PC-3 (cell line): Measurements from ENCODE around the gene UFSP2. TPM values are rescaled to one million over a fixed set of nuclear protein-coding genes. Genes with fewer than 3 reads are reported as not detected.
A peak's percentile ranks its signal among the peaks of the same experiment; 100 is the strongest.

ENCODE experiments used
- ATAC-seq: fragments of 200-7000 bp; cut with Tn5 transposase; 2 replicates; pipeline ENCODE4 v1.9.1; 2020; ENCODE audit warnings: mild to moderate bottlenecking, moderate library complexity
- BruUV-seq: library from RNA; stranded (reverse); fragments of 400-500 nt; replicated peaks from 2 replicates; lab custom pipeline; 2021; lab: Mats Ljungman, UMichigan
- CTCF ChIA-PET: fragments of 300-600 bp; sonication (Branson Sonifier 250); formaldehyde crosslinking; loops from one replicate; lab custom pipeline; 2022; ENCODE audit warnings: antibody characterized with exemption; lab: Charles Lee
- POLR2A ChIA-PET: fragments of 300-600 bp; sonication (Branson Sonifier 250); formaldehyde crosslinking; loops from one replicate; lab custom pipeline; 2022; ENCODE audit warnings: antibody characterized with exemption; ENCODE audit not compliant: unreplicated experiment; lab: Charles Lee
- DNase-seq: peaks from one replicate; pipeline ENCODE4 v3.0.0-alpha.2; 2015
- H2AFZ ChIP-seq: fragments of 300-600 bp; sonication (generic); 2 replicates; pipeline ENCODE4 v1.6.0; 2016; ENCODE audit warnings: antibody characterized with exemption, low read length
- H3F3A ChIP-seq: fragments of 300-600 bp; sonication (generic); one replicate; pipeline ENCODE4 v1.6.0; 2017; ENCODE audit warnings: antibody characterized with exemption, low read length, control low read depth, mild to moderate bottlenecking; ENCODE audit not compliant: unreplicated experiment
- H3K27ac ChIP-seq: fragments of 300-600 bp; sonication (generic); 2 replicates; pipeline ENCODE4 v1.5.1; 2016; ENCODE audit warnings: mild to moderate bottlenecking, low read length
- H3K27me3 ChIP-seq: fragments of 300-600 bp; sonication (generic); 2 replicates; pipeline ENCODE4 v1.6.1; 2016; ENCODE audit warnings: low read length, mixed read lengths
- H3K36me3 ChIP-seq: fragments of 300-600 bp; sonication (generic); 2 replicates; pipeline ENCODE4 v1.6.1; 2016; ENCODE audit warnings: low read depth, mixed run types, low read length, mixed read lengths
- H3K4me1 ChIP-seq: fragments of 300-600 bp; sonication (generic); 2 replicates; pipeline ENCODE4 v1.5.1; 2016; ENCODE audit warnings: low read length; ENCODE audit not compliant: insufficient read depth
- H3K4me2 ChIP-seq: fragments of 300-600 bp; sonication (generic); 2 replicates; pipeline ENCODE4 v1.6.0; 2016; ENCODE audit warnings: low read length
- H3K4me3 ChIP-seq: fragments of 300-600 bp; sonication (generic); 2 replicates; pipeline ENCODE4 v1.5.1; 2016; ENCODE audit warnings: mild to moderate bottlenecking, low read length, mixed read lengths
- H3K79me2 ChIP-seq: fragments of 300-600 bp; sonication (generic); 2 replicates; pipeline ENCODE4 v1.6.1; 2017; ENCODE audit warnings: low read length, mixed read lengths
- H3K9ac ChIP-seq: fragments of 300-600 bp; sonication (generic); 2 replicates; pipeline ENCODE4 v1.6.0; 2016; ENCODE audit warnings: mild to moderate bottlenecking, low read length
- H3K9me2 ChIP-seq: fragments of 300-600 bp; sonication (generic); replicated peaks from 2 replicates; pipeline ENCODE4 v1.6.1; 2016; ENCODE audit warnings: mixed run types, low read length, mixed read lengths
- H3K9me3 ChIP-seq: fragments of 300-600 bp; sonication (generic); 2 replicates; pipeline ENCODE4 v1.6.1; 2016; ENCODE audit warnings: low read length, mixed read lengths
- H4K20me1 ChIP-seq: fragments of 300-600 bp; sonication (generic); 2 replicates; pipeline ENCODE4 v1.6.1; 2016; ENCODE audit warnings: low read length, mixed read lengths
- EZH2 ChIP-seq: fragments of 300-600 bp; sonication (generic); IDR thresholded peaks from one replicate; pipeline ENCODE4 v1.6.1; 2017; ENCODE audit warnings: antibody characterized with exemption, mild to moderate bottlenecking, low read length; ENCODE audit not compliant: unreplicated experiment
- EZH2phosphoT487 ChIP-seq: fragments of 300-600 bp; sonication (generic); IDR thresholded peaks from 2 replicates; pipeline ENCODE4 v1.6.1; 2018; ENCODE audit warnings: mild to moderate bottlenecking, antibody characterized with exemption, low read length, borderline replicate concordance
- intact Hi-C: fragments of 100-400 bp; cut with micrococcal nuclease; formaldehyde crosslinking; loops from 2 replicates; pipeline ENCODE4 v1.9.0; 2023
- total RNA-seq: library from RNA; depleted of rRNA; stranded (reverse); fragments of >200 nt; gene quantifications from 2 replicates; pipeline ENCODE4 v1.2.3, GENCODE V29; 2014
- TF ChIP-seq, protein P1 (sequence below): fragments of 300-600 bp; sonication (generic); conservative IDR thresholded peaks from 2 replicates; pipeline ENCODE4 v1.5.1; 2017; ENCODE audit warnings: antibody characterized with exemption, low read depth, mild to moderate bottlenecking, low read length

Gene UFSP2
- total RNA-seq, 1 experiment from 2014 or later: 27.0 TPM

DNA sequence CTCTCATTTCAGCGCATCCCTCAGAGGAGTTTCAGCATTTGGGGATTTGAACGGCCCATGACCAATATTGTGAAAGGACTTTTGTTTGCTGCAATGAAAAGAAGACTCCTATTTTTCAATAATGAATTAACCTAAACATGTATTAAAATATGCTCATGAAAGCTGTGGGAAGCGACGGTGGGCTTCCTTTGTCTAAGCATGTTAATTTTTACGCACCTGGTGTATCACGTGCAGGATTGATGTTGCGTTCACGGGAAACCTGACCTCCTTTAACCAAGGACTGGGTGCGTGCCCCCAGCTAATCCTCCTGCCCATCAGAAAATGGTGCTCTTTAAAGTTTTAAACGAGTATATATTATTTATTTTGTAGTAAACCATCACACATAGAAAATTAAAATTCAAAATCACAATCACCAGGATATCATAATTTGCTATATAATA lies 46.4 kb upstream of the UFSP2 start:
- no TSS peak for BruUV-seq
- intact Hi-C loops: no loop called here
- H3K4me2 ChIP-seq: peak overlapping the region; percentile 95
- ATAC-seq: no peak
- CTCF ChIA-PET: no interaction called here
- H3K4me1 ChIP-seq: peaks cover 5% of the 10 kb centered on the region; the same call in 1 of the 2 replicates
- H3K9me3 ChIP-seq: no peaks in the 10 kb centered on the region
- no peak overlapping the region for H3K27ac ChIP-seq
- POLR2A ChIA-PET: no interaction called here
- H3K9me2 ChIP-seq: no peaks in the 10 kb centered on the region
- no peak for TF ChIP-seq EZH2phosphoT487
- TF ChIP-seq, protein P1, sequence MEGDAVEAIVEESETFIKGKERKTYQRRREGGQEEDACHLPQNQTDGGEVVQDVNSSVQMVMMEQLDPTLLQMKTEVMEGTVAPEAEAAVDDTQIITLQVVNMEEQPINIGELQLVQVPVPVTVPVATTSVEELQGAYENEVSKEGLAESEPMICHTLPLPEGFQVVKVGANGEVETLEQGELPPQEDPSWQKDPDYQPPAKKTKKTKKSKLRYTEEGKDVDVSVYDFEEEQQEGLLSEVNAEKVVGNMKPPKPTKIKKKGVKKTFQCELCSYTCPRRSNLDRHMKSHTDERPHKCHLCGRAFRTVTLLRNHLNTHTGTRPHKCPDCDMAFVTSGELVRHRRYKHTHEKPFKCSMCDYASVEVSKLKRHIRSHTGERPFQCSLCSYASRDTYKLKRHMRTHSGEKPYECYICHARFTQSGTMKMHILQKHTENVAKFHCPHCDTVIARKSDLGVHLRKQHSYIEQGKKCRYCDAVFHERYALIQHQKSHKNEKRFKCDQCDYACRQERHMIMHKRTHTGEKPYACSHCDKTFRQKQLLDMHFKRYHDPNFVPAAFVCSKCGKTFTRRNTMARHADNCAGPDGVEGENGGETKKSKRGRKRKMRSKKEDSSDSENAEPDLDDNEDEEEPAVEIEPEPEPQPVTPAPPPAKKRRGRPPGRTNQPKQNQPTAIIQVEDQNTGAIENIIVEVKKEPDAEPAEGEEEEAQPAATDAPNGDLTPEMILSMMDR: no peak
- no peak for TF ChIP-seq EZH2
- H3K36me3 ChIP-seq: no peaks in the 10 kb centered on the region
- H4K20me1 ChIP-seq: no peaks in the 10 kb centered on the region
- peak overlapping the region; percentile 86 for H2AFZ ChIP-seq
- peak overlapping the region; percentile 73 for H3K4me3 ChIP-seq
- no peaks in the 10 kb centered on the region for H3K79me2 ChIP-seq
- H3K9ac ChIP-seq: no peak overlapping the region
- H3F3A ChIP-seq: no peaks in the 10 kb centered on the region
- DNase-seq: no peak
- no peaks in the 10 kb centered on the region for H3K27me3 ChIP-seq

GRCh38 chr4:185471235-185472102 lies 45.7 kb upstream of the UFSP2 start, which contains the start of gene CCDC110:
Gene CCDC110 (minus strand): TSS chr4:185471733. CDS start chr4:185471683, 50 bp downstream.
- no peaks in the 10 kb centered on the region for H4K20me1 ChIP-seq
- no TSS peak for BruUV-seq
- no peaks in the 10 kb centered on the region for H3K79me2 ChIP-seq
- POLR2A ChIA-PET: no interaction called here
- no peaks in the 10 kb centered on the region for H3K9me3 ChIP-seq
- peak within 1 kb of the TSS; percentile 98 for H2AFZ ChIP-seq
- H3K9ac ChIP-seq: peak within 1 kb of the TSS; percentile 44
- peak within 1 kb of the TSS; percentile 100 for H3K4me2 ChIP-seq
- intact Hi-C loops: loop anchor here (1.0 kb wide), 1 partner anchor 126 kb away; no protein-coding TSS in a partner anchor
- CTCF ChIA-PET: no interaction called here
- H3K4me3 ChIP-seq: peak within 1 kb of the TSS; percentile 91
- peak; percentile 92 for ATAC-seq
- H3F3A ChIP-seq: no peaks in the 10 kb centered on the region
- no peaks in the 10 kb centered on the region for H3K27me3 ChIP-seq
- H3K36me3 ChIP-seq: no peaks in the 10 kb centered on the region
- H3K9me2 ChIP-seq: no peaks in the 10 kb centered on the region
- peak; percentile 76 for DNase-seq
- H3K27ac ChIP-seq: no peak within 1 kb of the TSS
- TF ChIP-seq, protein P1: peak; percentile 42; the same call in 1 of the 2 replicates
- no peak for TF ChIP-seq EZH2
- no peak for TF ChIP-seq EZH2phosphoT487
- peaks cover 5% of the 10 kb centered on the region; the same call in 1 of the 2 replicates for H3K4me1 ChIP-seq
